Mesendoderm (in vitro differentiated cells): ENCODE measurements around the gene ANKS3. TPM values are rescaled to one million over a fixed set of nuclear protein-coding genes. Genes with fewer than 3 reads are reported as not detected.
A peak's percentile ranks its signal among the peaks of the same experiment; 100 is the strongest.

Experiments used
- DNase-seq: peaks from one replicate; pipeline ENCODE4 v3.0.0; 2013
- H2AK5ac ChIP-seq: 2 replicates; pipeline ENCODE4 v1.6.1; 2013; ENCODE audit warnings: low read length, inconsistent platforms
- H2BK120ac ChIP-seq: 2 replicates; pipeline ENCODE4 v1.6.1; 2013; ENCODE audit warnings: low read depth, mild to moderate bottlenecking, low read length, moderate library complexity, mixed read lengths
- H2BK15ac ChIP-seq: replicated peaks from 2 replicates; pipeline ENCODE4 v1.6.1; 2013; ENCODE audit warnings: low read depth, mild to moderate bottlenecking, moderate library complexity
- H2BK5ac ChIP-seq: 2 replicates; pipeline ENCODE4 v1.6.1; 2013; ENCODE audit warnings: low read length, inconsistent platforms
- H3K18ac ChIP-seq: 2 replicates; pipeline ENCODE4 v1.6.1; 2013; ENCODE audit warnings: mild to moderate bottlenecking, low read length, mixed read lengths
- H3K23ac ChIP-seq: one replicate; pipeline ENCODE4 v1.6.1; 2013; ENCODE audit warnings: low read length
- H3K27ac ChIP-seq: 2 replicates; pipeline ENCODE4 v1.5.1; 2013; ENCODE audit warnings: low read depth, mild to moderate bottlenecking, inconsistent platforms, low read length, moderate library complexity
- H3K27me3 ChIP-seq: 2 replicates; pipeline ENCODE4 v1.6.1; 2013; ENCODE audit warnings: low read length, control low read depth, mild to moderate bottlenecking, inconsistent platforms; ENCODE audit not compliant: insufficient read depth, poor library complexity
- H3K36me3 ChIP-seq: 2 replicates; pipeline ENCODE4 v1.6.1; 2013; ENCODE audit warnings: low read length, inconsistent platforms; ENCODE audit not compliant: control insufficient read depth, insufficient read depth
- H3K4ac ChIP-seq: one replicate; pipeline ENCODE4 v1.6.1; 2013; ENCODE audit warnings: low read depth, mild to moderate bottlenecking, low read length, moderate library complexity
- H3K4me1 ChIP-seq: 2 replicates; pipeline ENCODE4 v1.6.1; 2013; ENCODE audit warnings: low read depth, low read length, inconsistent platforms; ENCODE audit not compliant: control insufficient read depth
- H3K4me2 ChIP-seq: 2 replicates; pipeline ENCODE4 v1.6.1; 2013; ENCODE audit warnings: low read length
- H3K4me3 ChIP-seq: 2 replicates; pipeline ENCODE4 v1.5.1; 2013; ENCODE audit warnings: mild to moderate bottlenecking, low read length
- H3K56ac ChIP-seq: one replicate; pipeline ENCODE4 v1.6.1; 2013; ENCODE audit warnings: low read length
- H3K79me1 ChIP-seq: 2 replicates; pipeline ENCODE4 v1.6.1; 2013; ENCODE audit warnings: low read length, inconsistent platforms
- H3K79me2 ChIP-seq: 2 replicates; pipeline ENCODE4 v1.6.1; 2013; ENCODE audit warnings: mild to moderate bottlenecking, low read length; ENCODE audit not compliant: control insufficient read depth, insufficient read depth
- H3K9ac ChIP-seq: 2 replicates; pipeline ENCODE4 v1.6.1; 2013; ENCODE audit warnings: low read length, inconsistent platforms
- H4K5ac ChIP-seq: one replicate; pipeline ENCODE4 v1.6.1; 2013; ENCODE audit warnings: low read length
- H4K8ac ChIP-seq: one replicate; pipeline ENCODE4 v1.6.1; 2013; ENCODE audit warnings: low read depth, mild to moderate bottlenecking, control low read depth, low read length, moderate library complexity
- WGBS: extraction: QIAGEN DNeasy Blood & Tissue Kit; methylation state at CpG from one replicate; pipeline ENCODE4 v1.1.7; 2013; ENCODE audit warnings: low lambda C conversion rate, missing lambda C conversion rate; ENCODE audit not compliant: insufficient coverage; ENCODE audit errors: extremely low coverage; 5-methylcytosine and 5-hydroxymethylcytosine counted together
- polyA plus RNA-seq, 2 experiments: library from polyadenylated mRNA; stranded (reverse); fragments of 200-250 nt; gene quantifications; one replicate each; pipeline ENCODE4 v1.2.3, GENCODE V29; 2013

Gene ANKS3, protein sequence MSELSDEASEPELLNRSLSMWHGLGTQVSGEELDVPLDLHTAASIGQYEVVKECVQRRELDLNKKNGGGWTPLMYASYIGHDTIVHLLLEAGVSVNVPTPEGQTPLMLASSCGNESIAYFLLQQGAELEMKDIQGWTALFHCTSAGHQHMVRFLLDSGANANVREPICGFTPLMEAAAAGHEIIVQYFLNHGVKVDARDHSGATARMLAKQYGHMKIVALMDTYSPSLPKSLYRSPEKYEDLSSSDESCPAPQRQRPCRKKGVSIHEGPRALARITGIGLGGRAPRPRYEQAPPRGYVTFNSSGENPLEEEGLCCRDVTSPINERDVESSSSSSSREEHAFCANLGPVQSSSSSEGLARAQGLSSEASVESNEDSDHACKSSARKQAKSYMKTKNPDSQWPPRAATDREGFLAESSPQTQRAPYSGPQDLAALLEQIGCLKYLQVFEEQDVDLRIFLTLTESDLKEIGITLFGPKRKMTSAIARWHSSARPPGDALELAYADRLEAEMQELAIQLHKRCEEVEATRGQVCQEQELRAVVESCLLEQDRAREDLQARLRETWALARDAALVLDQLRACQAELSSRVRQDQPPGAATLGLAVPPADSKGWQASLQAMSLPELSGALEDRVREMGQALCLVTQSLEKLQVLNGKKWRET
- polyA plus RNA-seq (2013, experiment 1 of 2): 6.4 TPM
- 6.7 TPM for polyA plus RNA-seq (2013, experiment 2 of 2)

DNA sequence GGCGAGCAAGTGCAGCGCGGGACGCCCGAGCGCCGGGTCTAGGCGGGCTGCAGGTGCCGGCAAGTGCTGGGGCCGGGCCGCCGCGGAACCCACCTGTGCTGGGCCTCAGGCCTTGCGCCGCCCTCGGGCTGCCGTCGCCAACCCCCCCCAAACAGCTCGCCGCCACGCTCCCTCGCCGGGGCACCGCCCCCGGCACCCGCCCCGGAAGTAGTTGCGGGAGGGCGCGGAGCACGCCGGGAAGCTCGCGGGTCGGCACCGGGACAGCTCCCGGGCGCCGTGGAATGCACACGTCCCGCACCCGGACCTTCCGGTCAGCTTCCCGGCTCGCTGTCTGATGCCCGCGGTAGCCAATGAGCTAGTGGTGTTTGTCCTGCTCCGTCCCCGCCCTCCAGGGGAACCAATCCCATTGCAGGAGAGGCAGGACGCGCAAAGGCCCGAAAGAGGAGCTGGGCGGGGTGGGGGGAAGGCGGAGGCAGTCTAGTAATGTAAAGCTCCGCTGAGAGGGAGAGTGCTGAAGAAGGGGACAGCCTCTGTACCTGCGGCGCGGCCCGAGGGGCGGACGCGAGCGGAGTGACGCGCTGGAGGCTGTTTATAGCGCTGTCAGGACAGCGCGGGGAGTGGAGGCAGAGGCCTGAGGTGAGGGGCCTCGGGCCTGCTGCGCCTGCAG, at the start of gene ANKS3, which contains the start of gene DNAAF8:
TSS of gene ANKS3 (minus strand) at position 209 of the 667 bp plus-strand sequence. CDS start 4,122 bp downstream, outside the sequence.
TSS of gene DNAAF8 (plus strand) at position 475 of the 667 bp plus-strand sequence. CDS start 1,978 bp downstream, outside the sequence.
- DNase-seq: peak; percentile 99
- no peaks in the 10 kb centered on the region for H3K27me3 ChIP-seq
- H2BK5ac ChIP-seq: no peak within 1 kb of the TSS
- H3K4me2 ChIP-seq: peak within 1 kb of the TSS; percentile 98
- peaks cover 2% of the 10 kb centered on the region for H3K36me3 ChIP-seq
- peak within 1 kb of the TSS; percentile 90 for H3K4me3 ChIP-seq
- peak within 1 kb of the TSS; percentile 66 for H3K23ac ChIP-seq
- H3K4me1 ChIP-seq: no peaks in the 10 kb centered on the region
- H3K4ac ChIP-seq: peak within 1 kb of the TSS; percentile 43
- no CpG with 5 or more reads among the region's 70 CpGs for WGBS
- peaks cover 9% of the 10 kb centered on the region for H3K79me2 ChIP-seq
- H3K27ac ChIP-seq: peak within 1 kb of the TSS; percentile 65
- no peak within 1 kb of the TSS for H4K8ac ChIP-seq
- peaks cover 9% of the 10 kb centered on the region for H3K79me1 ChIP-seq
- no peak within 1 kb of the TSS for H2BK15ac ChIP-seq
- H2AK5ac ChIP-seq: no peak within 1 kb of the TSS
- no peak within 1 kb of the TSS for H2BK120ac ChIP-seq
- H4K5ac ChIP-seq: no peak within 1 kb of the TSS
- peak within 1 kb of the TSS; percentile 11 for H3K18ac ChIP-seq
- peak within 1 kb of the TSS; percentile 94 for H3K56ac ChIP-seq
- peak within 1 kb of the TSS; percentile 87 for H3K9ac ChIP-seq

DNA sequence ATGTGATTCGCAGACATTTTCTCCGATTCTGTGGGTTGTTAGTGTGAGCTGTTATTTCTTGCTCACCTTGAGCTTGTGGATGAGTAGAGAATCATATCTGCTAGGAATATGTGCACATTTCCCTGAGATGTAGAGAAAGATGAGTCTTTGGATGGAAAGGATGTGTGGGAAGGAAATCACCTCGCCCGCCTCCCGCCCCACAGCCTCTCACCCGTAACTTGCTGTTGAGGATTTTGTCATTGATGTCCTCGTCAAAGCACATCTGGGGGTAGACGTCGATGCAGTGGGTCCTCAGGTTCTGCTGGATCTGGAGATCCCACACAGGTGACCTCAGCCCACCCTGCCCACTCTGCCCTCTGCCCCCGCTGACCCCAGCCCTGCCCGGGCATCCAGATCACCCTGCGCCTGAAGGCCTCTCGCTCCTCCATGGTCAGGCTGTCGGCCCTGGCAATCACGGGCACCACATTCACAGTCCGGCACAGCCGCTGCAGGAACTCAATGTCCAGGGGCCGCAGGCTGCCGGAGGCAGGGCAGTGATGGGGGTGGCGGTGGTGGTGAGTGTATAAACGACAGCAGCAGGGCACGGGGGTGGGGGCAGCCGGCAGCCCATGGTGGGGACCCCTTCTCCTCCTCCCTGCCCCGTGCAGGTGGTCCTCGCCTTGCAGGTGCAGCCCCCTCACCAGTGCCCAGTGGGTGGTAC, 49.3 kb upstream of the ANKS3 start:
- no peak overlapping the region for H4K8ac ChIP-seq
- H3K4me2 ChIP-seq: no peak overlapping the region
- no peaks in the 10 kb centered on the region for H3K79me1 ChIP-seq
- no peak for DNase-seq
- H3K4me1 ChIP-seq: no peaks in the 10 kb centered on the region
- H3K56ac ChIP-seq: no peak overlapping the region
- no peak overlapping the region for H2BK120ac ChIP-seq
- H4K5ac ChIP-seq: no peak overlapping the region
- no peaks in the 10 kb centered on the region for H3K36me3 ChIP-seq
- H3K9ac ChIP-seq: no peak overlapping the region
- no peak overlapping the region for H3K23ac ChIP-seq
- no peaks in the 10 kb centered on the region for H3K27me3 ChIP-seq
- no peak overlapping the region for H2BK5ac ChIP-seq
- no peak overlapping the region for H3K27ac ChIP-seq
- H3K4ac ChIP-seq: no peak overlapping the region
- H3K79me2 ChIP-seq: no peaks in the 10 kb centered on the region
- no peak overlapping the region for H3K4me3 ChIP-seq
- H2BK15ac ChIP-seq: no peak overlapping the region
- H2AK5ac ChIP-seq: no peak overlapping the region
- H3K18ac ChIP-seq: no peak overlapping the region
- WGBS: no CpG with 5 or more reads among the region's 25 CpGs

DNA sequence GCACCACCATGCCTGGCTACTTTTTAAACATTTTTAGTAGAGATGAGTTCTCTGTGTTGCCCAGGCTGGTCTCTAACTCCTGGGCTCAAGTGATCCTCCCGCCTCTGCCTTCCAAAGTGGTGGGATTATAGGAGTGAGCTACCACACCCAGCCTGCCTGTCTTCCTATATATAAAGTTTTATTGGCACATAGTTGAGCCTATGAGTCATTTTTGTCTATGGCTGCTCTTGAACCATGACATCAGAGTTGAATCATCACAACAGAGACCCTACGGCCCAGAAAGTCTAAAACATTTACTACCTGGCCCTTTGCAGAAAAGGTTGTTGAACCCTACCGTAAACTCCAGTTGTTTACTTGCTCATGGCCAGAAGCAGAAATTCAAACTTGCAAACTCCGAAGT, 46.2 kb upstream of the ANKS3 start:
- Histone ChIP-seq H3K18ac (no peak overlapping the region), H3K4ac (no peak overlapping the region), H2BK120ac (no peak overlapping the region), H3K27ac (no peak overlapping the region), H3K27me3 (no peaks in the 10 kb centered on the region), H3K4me3 (no peak overlapping the region), H4K8ac (no peak overlapping the region), H4K5ac (no peak overlapping the region), H2BK15ac (no peak overlapping the region), H3K4me1 (no peaks in the 10 kb centered on the region), H2BK5ac (no peak overlapping the region), H3K79me1 (no peaks in the 10 kb centered on the region), H3K9ac (no peak overlapping the region), H3K23ac (no peak overlapping the region), H2AK5ac (no peak overlapping the region), H3K56ac (no peak overlapping the region), H3K36me3 (no peaks in the 10 kb centered on the region), H3K79me2 (no peaks in the 10 kb centered on the region), H3K4me2 (no peak overlapping the region)
- no CpG with 5 or more reads among the region's 4 CpGs for WGBS
- no peak for DNase-seq

DNA sequence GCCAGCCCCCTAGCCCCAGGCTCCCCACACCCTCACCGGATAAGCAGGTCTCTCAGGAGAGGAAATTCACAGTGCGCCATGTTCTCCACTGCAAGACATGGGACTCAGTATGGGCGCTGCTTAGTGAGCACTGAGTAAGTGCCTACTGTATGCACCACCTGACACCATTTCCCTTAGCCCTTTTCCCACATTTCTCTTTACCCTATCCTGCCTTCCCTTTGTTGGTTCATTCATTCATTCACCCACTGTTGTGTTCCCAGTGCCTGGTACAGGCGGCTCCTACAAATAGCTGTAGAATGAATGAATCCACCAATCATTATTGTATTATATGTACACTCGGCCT, 44.0 kb upstream of the ANKS3 start:
- Histone ChIP-seq H3K18ac (no peak overlapping the region), H3K27me3 (no peaks in the 10 kb centered on the region), H3K9ac (no peak overlapping the region), H4K8ac (no peak overlapping the region), H3K36me3 (no peaks in the 10 kb centered on the region), H2BK5ac (no peak overlapping the region), H2AK5ac (no peak overlapping the region), H3K4me1 (no peaks in the 10 kb centered on the region), H3K4me3 (no peak overlapping the region), H3K56ac (no peak overlapping the region), H3K4ac (no peak overlapping the region), H3K23ac (no peak overlapping the region), H3K27ac (no peak overlapping the region), H4K5ac (no peak overlapping the region), H3K79me1 (no peaks in the 10 kb centered on the region), H3K79me2 (no peaks in the 10 kb centered on the region), H2BK15ac (no peak overlapping the region), H2BK120ac (no peak overlapping the region), H3K4me2 (no peak overlapping the region)
- DNase-seq: no peak
- no CpG with 5 or more reads among the region's 5 CpGs for WGBS

DNA sequence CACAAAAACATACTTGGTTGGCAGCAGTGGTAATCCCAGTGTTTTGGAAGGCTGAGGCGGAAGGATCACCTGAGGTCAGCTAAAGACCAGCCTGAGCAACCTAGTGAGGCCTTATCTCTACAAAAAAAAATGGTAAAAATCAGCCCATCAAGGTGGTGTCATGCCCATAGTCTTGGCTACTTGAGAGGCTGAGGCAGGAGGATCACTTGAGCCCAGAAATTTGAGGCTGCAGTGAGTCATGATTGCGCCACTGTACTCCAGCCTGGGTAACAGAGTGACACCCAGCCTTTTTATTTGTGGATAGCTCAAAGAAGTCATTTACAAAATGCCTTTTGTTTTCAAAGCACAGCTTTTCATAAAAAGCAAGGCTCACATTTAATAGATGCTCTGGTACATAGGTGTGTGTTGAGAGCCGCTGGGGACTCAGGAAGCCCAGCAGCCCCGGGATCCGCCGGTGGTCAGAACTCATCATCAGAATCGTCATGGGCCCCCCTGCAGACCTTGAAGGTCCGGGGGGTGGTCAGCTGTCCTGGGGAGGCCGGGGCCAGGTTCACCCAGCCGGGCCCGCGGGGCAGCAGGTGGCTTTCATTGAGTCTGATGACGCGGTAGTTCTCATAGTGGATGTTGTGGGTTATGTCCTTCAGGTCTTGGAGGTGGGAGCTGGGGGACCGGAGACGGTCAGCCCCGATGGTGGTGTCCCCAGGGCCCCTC, 43.4 kb upstream of the ANKS3 start:
- H3K27ac ChIP-seq: no peak overlapping the region
- no peak overlapping the region for H2BK120ac ChIP-seq
- H2BK5ac ChIP-seq: no peak overlapping the region
- no peaks in the 10 kb centered on the region for H3K36me3 ChIP-seq
- H3K56ac ChIP-seq: no peak overlapping the region
- H2AK5ac ChIP-seq: no peak overlapping the region
- H3K4ac ChIP-seq: no peak overlapping the region
- H3K4me3 ChIP-seq: no peak overlapping the region
- H3K4me1 ChIP-seq: no peaks in the 10 kb centered on the region
- no peaks in the 10 kb centered on the region for H3K27me3 ChIP-seq
- H3K79me1 ChIP-seq: no peaks in the 10 kb centered on the region
- DNase-seq: no peak
- no peak overlapping the region for H3K4me2 ChIP-seq
- H3K23ac ChIP-seq: no peak overlapping the region
- H3K9ac ChIP-seq: no peak overlapping the region
- no peak overlapping the region for H4K8ac ChIP-seq
- H3K79me2 ChIP-seq: no peaks in the 10 kb centered on the region
- no peak overlapping the region for H3K18ac ChIP-seq
- WGBS: no CpG with 5 or more reads among the region's 17 CpGs
- no peak overlapping the region for H4K5ac ChIP-seq
- H2BK15ac ChIP-seq: no peak overlapping the region
